HUDEP-2 (cell line): Measurements from ENCODE around the gene TFPI.
"Not testable (repeated sequence)": the region's sequence is repeated elsewhere in the genome, so short reads cannot be mapped to it uniquely, and the experiment has no call there.

ENCODE experiments used
- DNase-seq, 76 experiments: peaks; one replicate each; lab custom pipeline; 2025; ENCODE audit not compliant: unreplicated experiment in 76 of 76; lab: John Stamatoyannopoulos, UW

TFPI gene

DNA sequence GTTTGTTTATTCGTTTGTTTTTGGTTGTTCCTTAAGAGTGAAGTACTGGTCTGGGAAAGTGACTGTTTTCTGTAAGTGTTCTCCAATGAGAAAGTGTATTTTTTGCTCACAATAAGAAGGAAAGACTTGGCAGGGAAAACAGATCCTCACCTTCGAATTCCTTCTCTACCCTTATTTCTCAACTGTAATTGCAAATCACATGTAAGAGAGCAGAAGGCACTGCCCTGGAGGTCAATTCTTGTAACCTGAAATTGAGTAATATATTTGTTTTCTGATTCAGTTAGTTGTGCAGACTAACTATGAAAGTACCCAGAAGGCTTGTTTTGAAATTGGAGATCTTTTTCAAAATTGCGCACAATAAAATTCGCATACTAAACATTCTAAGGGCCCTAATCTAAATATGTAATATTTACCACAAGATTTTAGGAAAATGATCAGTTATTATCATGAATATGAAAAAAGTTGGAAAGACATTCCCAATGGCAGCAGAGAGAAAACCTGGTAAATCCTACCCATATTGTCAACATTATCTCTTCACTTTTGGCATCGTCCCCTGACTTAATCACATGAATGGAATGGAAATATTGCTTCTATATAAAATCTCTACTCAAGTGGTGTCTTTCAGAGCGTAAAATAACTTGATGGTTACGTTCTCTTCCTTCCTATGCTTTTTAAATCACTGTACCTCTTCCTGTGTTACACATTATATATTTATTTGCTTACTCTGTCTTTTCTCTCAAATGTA lies 24.1 kb downstream of the TFPI start:
- no peak for DNase-seq

DNA sequence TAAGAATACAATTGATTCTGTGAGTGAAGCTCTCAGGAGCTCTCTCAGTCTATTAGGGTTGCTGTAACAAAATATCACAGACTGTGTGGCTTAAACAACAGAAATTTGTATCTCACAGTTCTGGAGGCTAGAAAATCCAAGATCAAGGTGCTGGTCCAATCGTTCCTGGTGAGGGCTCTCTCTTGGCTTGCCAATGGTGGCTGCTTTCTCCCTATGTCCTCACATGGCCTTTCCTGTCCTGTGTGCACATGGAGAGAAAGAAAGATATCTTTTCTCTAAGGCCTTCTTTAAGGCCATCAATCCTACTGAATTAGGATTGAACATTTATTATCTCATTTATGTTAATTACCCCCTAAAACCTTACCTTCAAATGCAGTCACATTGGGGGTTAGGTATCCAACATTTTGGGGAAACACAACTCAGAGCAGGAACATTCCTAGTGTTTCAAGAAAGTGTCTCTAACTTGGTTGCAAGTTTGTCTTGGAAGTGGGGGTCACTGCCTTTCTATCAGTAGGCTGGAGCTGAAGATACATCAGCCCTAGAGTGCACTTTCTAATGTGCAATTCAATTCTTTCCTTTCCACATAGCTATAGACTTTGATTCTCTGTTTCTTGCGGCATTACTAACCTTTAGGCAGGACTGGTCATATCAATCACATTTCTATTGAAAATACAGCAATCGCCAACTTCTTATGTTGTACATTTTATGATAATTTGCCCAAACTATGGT lies 24.8 kb downstream of the TFPI start:
- no peak for DNase-seq

- no peak for DNase-seq
Observed at GRCh38 chr2:187528042-187528441, 26.2 kb downstream of the TFPI start.

DNA sequence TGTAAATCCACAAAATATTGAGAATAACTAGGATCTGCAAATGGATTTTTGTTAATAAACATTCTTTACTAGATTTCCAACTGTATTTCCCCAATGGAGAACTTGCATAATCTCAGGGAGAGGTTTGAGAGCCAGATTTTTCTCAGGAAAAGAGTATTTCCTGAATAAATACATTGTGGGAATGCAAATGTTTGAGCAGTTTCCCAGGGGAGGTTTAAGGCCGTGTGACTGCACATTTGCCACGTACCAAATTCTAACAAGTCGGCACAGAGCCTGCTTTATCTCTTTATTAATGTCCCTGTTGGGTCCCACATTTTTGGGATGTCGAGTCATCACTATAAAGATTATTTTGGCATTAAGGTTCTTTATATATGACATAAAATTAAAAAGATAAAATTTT lies 27.0 kb downstream of the TFPI start:
- DNase-seq: no peak

DNA sequence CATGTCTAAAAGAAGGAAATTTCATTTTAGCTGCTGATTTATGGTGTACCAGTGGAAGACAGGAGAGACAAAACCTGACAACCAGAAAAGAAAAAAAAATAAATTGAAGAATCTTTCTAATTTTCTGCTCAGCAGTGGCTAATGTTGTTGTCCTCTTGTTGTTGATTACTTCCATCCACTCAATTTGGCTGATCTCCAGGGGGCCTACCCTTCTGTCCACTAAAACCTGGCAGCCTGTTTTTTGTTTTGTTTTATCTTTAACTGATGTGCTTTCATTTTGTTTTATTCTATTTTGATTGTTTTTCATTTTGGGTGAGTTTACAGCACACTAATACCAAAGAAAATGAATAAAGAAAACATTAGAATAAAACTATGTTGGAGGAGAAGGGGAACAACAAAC lies 27.4 kb downstream of the TFPI start:
- no peak for DNase-seq

DNA sequence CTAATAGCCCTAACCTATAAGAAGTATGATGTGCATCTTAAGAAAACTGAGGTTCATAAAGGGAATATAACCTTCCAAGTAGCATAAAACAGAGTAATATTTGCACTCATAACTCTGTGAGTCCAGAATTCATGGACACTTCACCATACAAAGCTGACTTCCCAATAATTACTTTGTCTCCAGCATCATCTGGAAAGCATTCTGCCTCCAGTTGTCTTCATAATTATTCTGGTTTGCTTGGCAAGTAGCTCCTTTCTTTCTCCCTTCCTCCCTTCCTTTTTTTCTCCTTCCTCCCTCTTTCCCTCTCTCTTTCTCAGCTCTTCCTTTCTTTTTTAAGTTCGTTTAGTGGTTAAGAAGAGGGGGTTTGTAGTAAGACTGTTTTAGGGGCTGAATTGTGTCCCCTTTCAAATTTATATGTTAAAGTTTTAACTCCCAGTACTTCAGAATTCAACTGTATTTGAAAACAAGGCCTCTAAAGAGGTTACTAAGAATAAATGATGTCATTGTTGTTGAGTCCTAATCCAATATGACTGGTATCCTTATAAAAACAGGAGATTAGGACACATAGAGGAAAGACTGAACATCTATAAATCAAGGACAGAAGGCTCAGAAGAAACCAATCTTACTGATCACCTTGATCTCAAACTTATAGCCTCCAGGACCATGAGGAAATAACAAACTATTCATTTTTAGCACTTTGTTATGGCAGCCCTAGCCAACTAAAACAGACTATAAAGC lies 28.9 kb downstream of the TFPI start:
- no peak for DNase-seq

DNA sequence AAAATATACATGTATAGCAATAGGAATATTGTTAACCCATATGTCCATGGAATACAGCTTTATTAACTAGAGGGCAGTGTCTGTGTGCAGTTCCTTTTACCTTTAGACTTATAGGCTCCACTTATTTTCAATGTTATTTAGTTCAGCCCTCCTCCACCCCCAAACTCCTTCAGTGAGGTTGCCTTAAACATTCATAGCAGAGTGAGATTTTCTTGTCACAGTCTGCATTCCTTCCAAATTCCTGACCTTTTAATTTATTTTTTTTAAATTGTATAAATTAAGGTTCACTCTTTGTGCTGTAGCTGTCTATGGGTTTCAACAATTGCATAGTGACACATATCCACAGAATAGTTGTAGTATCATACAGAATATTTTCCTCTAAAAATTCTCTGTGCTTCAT lies 30.9 kb downstream of the TFPI start:
- no peak for DNase-seq

- no peak for DNase-seq
Observed at GRCh38 chr2:187520121-187520624, 34.1 kb downstream of the TFPI start.

GRCh38 chr2:187519419-187520120 lies 34.7 kb downstream of the TFPI start:
- DNase-seq: no peak

DNA sequence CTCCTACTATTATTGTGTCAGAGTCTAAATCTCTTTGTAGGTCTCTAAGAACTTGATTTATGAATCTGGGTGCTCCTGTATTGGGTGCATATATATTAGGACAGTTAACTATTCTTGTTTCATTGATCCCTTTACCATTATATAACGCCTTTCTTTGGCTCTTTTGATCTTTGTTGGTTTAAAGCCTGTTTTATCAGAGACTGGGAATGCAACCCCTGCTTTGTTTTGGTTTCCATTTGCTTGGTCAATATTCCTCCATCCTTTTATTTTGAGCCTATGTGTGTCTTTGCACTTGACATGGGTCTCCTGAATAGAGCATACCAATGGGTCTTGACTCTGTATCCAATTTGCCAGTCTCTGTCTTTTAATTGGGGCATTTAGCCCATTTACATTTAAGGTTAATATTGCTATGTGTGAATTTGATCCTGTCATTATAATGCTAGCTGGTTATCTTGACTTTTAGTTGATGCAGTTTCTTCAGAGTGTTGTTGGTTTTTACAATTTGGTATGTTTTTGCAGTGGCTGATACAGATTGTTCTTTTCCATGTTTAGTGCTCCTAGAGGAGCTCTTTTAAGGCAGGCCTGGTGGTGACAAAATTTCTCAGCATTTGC lies 36.4 kb downstream of the TFPI start:
- DNase-seq: not testable (repeated sequence)

DNA sequence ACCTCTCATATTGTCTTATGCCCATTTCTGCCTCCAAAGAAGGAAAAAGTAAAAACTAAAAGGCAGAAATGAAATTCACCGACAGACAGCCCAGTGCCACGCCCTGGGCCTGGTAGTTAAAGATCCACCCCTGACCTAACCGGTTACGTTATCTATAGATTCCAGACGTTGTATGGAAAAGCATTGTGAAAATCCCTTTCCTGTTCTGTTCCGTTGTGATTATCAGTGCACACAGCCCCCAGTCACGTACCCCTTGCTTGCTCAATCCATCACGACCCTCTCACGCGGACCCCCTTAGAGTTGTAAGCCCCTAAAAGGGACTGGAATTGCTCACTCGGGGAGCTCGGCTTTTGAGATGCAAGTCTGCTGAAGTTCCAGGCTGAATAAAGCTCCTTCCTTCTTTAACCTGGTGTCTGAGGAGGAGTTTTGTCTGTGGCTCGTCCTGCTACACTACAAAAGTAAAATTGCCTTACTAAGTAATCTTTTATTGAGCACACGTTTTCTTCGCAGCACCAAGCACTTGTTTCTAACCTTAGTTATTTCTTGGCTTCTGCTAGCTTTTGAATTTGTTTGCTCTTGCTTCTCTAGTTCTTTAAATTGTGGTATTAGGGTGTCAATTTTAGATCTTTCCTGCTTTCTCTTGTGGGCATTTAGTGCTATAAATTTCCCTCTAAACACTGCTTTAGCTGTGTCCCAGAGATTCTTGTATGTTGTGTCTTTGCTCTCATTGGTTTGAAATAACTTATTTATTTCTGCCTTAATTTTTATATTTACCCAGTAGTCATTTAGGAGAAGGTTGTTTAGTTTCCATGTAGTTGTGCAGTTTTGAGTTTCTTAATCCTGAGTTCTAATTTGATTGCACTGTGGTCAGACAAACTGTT lies 37.4 kb downstream of the TFPI start:
- peak in 23 of 76 experiments; percentile 0 to 58 (median 17) for DNase-seq

DNA sequence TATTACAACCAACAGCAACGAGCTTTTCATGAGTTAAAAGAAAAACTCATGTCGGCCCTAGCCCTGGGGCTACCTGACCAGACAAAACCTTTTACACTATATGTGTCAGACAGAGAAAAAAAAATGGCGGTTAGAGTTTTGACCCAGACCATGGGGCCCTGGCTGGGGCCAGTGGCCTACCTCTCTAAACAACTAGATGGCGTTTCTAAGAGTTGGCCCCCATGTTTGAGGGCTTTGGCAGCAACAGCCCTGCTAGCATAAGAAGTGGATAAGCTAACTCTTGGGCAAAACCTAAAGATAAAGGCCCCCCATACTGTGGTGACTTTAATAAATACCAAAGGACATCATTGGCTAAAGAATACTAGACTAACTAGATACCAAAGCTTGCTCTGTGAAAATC lies 39.3 kb downstream of the TFPI start:
- no peak for DNase-seq

GRCh38 chr2:187514235-187514829 lies 39.9 kb downstream of the TFPI start:
- not testable (repeated sequence) for DNase-seq

GRCh38 chr2:187513460-187514234 lies 40.6 kb downstream of the TFPI start:
- DNase-seq: not testable (repeated sequence)

DNA sequence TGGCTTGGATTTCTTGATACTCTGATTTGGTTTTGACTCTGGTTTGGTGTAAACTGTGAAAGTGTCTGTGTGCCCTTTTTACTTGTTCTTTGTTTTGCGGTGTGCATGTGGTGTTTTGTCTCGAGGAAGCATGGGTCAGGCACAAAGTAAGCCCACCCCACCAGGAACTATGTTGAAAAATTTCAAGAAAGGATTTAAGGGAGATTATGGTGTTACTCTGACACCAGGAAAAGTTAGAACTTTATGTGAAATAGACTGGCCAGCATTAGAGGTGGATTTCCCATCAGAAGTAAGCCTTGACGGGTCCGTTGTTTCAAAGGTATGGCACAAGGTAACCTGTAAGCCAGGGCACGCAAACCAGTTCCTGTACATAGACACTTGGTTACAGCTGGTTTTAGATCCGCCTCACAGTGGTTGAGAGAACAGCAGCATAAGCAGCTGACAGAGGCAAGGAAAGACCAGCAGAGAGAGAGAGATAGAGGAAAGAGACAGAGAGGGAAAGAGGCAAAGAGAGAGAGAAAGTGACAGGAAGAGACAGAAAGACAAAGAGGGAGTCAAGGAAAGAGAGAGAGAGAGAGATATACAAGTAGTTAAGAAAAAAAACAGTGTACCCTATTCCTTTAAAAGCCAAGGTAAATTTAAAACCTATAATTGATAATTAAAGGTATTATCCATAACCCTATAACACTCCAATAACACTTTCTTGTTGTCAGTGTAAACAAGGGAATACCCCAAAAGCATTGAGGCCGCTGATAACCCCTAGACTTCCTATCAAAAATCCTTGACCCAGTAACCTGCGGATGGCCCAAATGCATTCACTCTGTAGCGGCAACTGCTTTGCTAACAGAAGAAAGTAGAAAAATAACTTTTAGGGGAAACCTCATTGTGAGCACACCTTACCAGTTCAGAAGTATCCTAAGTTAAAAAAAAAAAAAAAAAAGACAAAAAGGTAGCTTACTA lies 42.6 kb downstream of the TFPI start:
- no peak for DNase-seq

- not testable (repeated sequence) for DNase-seq
Observed at GRCh38 chr2:187510419-187511355, 43.5 kb downstream of the TFPI start.
